ENCODE measurements around the gene ALKBH8.

- no peak for TF ChIP-seq CTCF (IDR thresholded peaks at IDR 0.05; ENCODE audit: insufficient read depth, low read depth, low read length)
- TF ChIP-seq EZH2 (IDR thresholded peaks at IDR 0.05; ENCODE audit: insufficient read depth, low read length) = no peak
Measured at GRCh38 chr11:107608809-107609208, 43.3 kb upstream of the ALKBH8 start.
